HL-60 (cell line): ENCODE measurements around the gene MAPK9.

Experiments used
- CTCF ChIP-seq: IDR thresholded peaks from one replicate; pipeline ENCODE4 v1.5.1; 2011; ENCODE audit warnings: low read length, control low read depth, inconsistent platforms; ENCODE audit not compliant: insufficient read depth
- GABPA ChIP-seq: IDR thresholded peaks from 2 replicates; pipeline ENCODE4 v1.6.1; 2012; ENCODE audit warnings: low read depth
- POLR2AphosphoS5 ChIP-seq: IDR thresholded peaks from 2 replicates; pipeline ENCODE4 v1.6.1; 2012; ENCODE audit warnings: low read depth
- REST ChIP-seq: IDR thresholded peaks from 2 replicates; pipeline ENCODE4 v1.6.1; 2012; ENCODE audit warnings: low read depth; ENCODE audit not compliant: insufficient replicate concordance
- SPI1 ChIP-seq: IDR thresholded peaks from 2 replicates; pipeline ENCODE4 v1.6.1; 2012; ENCODE audit warnings: low read depth, mild to moderate bottlenecking, borderline replicate concordance

GRCh38 chr5:180316586-180316985 lies 24.7 kb upstream of the MAPK9 start:
- no peak for TF ChIP-seq CTCF
- no peak for TF ChIP-seq REST
- no peak for TF ChIP-seq POLR2AphosphoS5
- TF ChIP-seq GABPA, result no peak
- TF ChIP-seq SPI1, result no peak
